Endothelial cell of umbilical vein (primary cell): Measurements from ENCODE around the gene NMT1. TPM values are rescaled to one million over a fixed set of nuclear protein-coding genes. Genes with fewer than 3 reads are reported as not detected.

ENCODE experiments used
- BruUV-seq: library from RNA; stranded (reverse); fragments of 400-500 nt; replicated peaks from 2 replicates; lab custom pipeline; 2021; lab: Mats Ljungman, UMichigan
- CTCF ChIA-PET: fragments of 300-600, 350-600 bp; sonication (Branson Sonifier 250); formaldehyde crosslinking; loops from one replicate; lab custom pipeline; 2021; ENCODE audit warnings: antibody characterized with exemption, inconsistent platforms; lab: Charles Lee
- POLR2A ChIA-PET: fragments of 300-600, 350-600 bp; sonication (Branson Sonifier 250); formaldehyde crosslinking; loops from one replicate; lab custom pipeline; 2021; ENCODE audit warnings: antibody characterized with exemption, inconsistent platforms; lab: Charles Lee
- DNase-seq: peaks from one replicate; pipeline ENCODE4 v3.0.0-alpha.2; 2011; ENCODE audit warnings: low read depth, low spot score
- FAIRE-seq: peaks from 2 replicates; lab custom pipeline; 2011; peaks lifted over from hg19 to GRCh38; lab: Jason Lieb, UNC
- H2AFZ ChIP-seq: 2 replicates; pipeline ENCODE4 v1.6.0; 2012; ENCODE audit warnings: low read depth, low read length, control low read depth, inconsistent platforms
- H3K27ac ChIP-seq: 2 replicates; pipeline ENCODE4 v1.5.1; 2011; ENCODE audit warnings: low read depth, mild to moderate bottlenecking, control low read depth, low read length, moderate library complexity; ENCODE audit not compliant: insufficient read depth
- H3K27me3 ChIP-seq, 2 experiments: 2 replicates each; pipeline versions ENCODE4 v1.6.0 to v1.6.1; 2011; ENCODE audit warnings: low read length in 2 of 2, mixed read lengths in 1 of 2; ENCODE audit not compliant: control insufficient read depth in 2 of 2, insufficient read depth in 2 of 2
- H3K36me3 ChIP-seq, 2 experiments: 2 replicates in 1 of 2; 3 replicates in 1 of 2; pipeline ENCODE4 v1.5.1; 2011; ENCODE audit warnings: low read length in 2 of 2, mild to moderate bottlenecking in 1 of 2, moderate library complexity in 1 of 2; ENCODE audit not compliant: control insufficient read depth in 2 of 2, insufficient read depth in 2 of 2; ENCODE audit errors: extremely low read depth in 1 of 2
- H3K4me1 ChIP-seq: 3 replicates; pipeline ENCODE4 v1.5.1; 2011; ENCODE audit warnings: mild to moderate bottlenecking, low read length; ENCODE audit not compliant: control insufficient read depth, insufficient read depth; ENCODE audit errors: extremely low read depth
- H3K4me2 ChIP-seq: 2 replicates; pipeline ENCODE4 v1.6.1; 2011; ENCODE audit warnings: low read length, control low read depth, mixed read lengths; ENCODE audit not compliant: insufficient read depth
- H3K4me3 ChIP-seq, 3 experiments: fragments of 200-600 bp in 1 of 3; sonication (generic), shearing (Covaris generic) in 1 of 3; replicated peaks in 1 of 3; 2 replicates each; pipeline ENCODE4 v1.5.1; 2011 to 2016; ENCODE audit warnings: control low read depth in 3 of 3, low read length in 3 of 3, mild to moderate bottlenecking in 2 of 3, inconsistent platforms in 1 of 3, low read depth in 1 of 3, moderate library complexity in 1 of 3; ENCODE audit not compliant: insufficient read depth in 1 of 3
- H3K79me2 ChIP-seq: 2 replicates; pipeline ENCODE4 v1.6.0; 2012; ENCODE audit warnings: low read length, inconsistent platforms; ENCODE audit not compliant: control insufficient read depth, insufficient read depth
- H3K9ac ChIP-seq: replicated peaks from 2 replicates; pipeline ENCODE3; 2011; ENCODE audit warnings: low read length, control low read depth; ENCODE audit not compliant: insufficient read depth; ENCODE audit errors: extremely low read depth
- H3K9me1 ChIP-seq: replicated peaks from 3 replicates; pipeline ENCODE4 v1.6.0; 2011; ENCODE audit warnings: mild to moderate bottlenecking, low read length; ENCODE audit not compliant: control insufficient read depth, insufficient read depth; ENCODE audit errors: extremely low read depth
- H3K9me3 ChIP-seq: replicated peaks from 2 replicates; pipeline ENCODE4 v1.5.1; 2012; ENCODE audit warnings: low read length, inconsistent platforms; ENCODE audit not compliant: control insufficient read depth, insufficient read depth
- H4K20me1 ChIP-seq: replicated peaks from 2 replicates; pipeline ENCODE3; 2011; ENCODE audit warnings: mild to moderate bottlenecking, low read length; ENCODE audit not compliant: control insufficient read depth, insufficient read depth; ENCODE audit errors: extremely low read depth
- CTCF ChIP-seq, 2 donors: IDR thresholded peaks; 1 replicate in 1 of 2; 2 replicates in 1 of 2; pipeline ENCODE4 v1.5.1; 2011; ENCODE audit warnings: low read length in 2 of 2, mild to moderate bottlenecking in 2 of 2, moderate library complexity in 2 of 2, control low read depth in 1 of 2, inconsistent platforms in 1 of 2, low read depth in 1 of 2; ENCODE audit not compliant: insufficient read depth in 1 of 2; ENCODE audit errors: extremely low read depth in 1 of 2
- FOS ChIP-seq: IDR thresholded peaks from 2 replicates; pipeline ENCODE4 v1.6.1; 2011; ENCODE audit warnings: mild to moderate bottlenecking, low read length, moderate library complexity, borderline replicate concordance; ENCODE audit not compliant: insufficient read depth
- GATA2 ChIP-seq: IDR thresholded peaks from 2 replicates; pipeline ENCODE4 v1.7.0; 2011; ENCODE audit warnings: low read depth, mild to moderate bottlenecking, moderate library complexity, mixed read lengths, low read length; ENCODE audit not compliant: insufficient read length, insufficient read depth
- MAX ChIP-seq: IDR thresholded peaks from 2 replicates; pipeline ENCODE4 v1.6.1; 2011; ENCODE audit not compliant: insufficient read depth, insufficient read length
- MYC ChIP-seq: IDR thresholded peaks from one replicate; pipeline ENCODE4 v1.6.1; 2011; ENCODE audit warnings: mild to moderate bottlenecking, low read depth, low read length
- POLR2A ChIP-seq: IDR thresholded peaks from 2 replicates; pipeline ENCODE4 v1.6.1; 2012; ENCODE audit warnings: low read depth, mild to moderate bottlenecking, control low read depth, low read length
- dilution Hi-C: fragments of 300-500 bp; cut with MboI; formaldehyde crosslinking; loops from one replicate; pipeline ENCODE4 v1.15.0; 2019; ENCODE audit warnings: low sequenced_read_pairs; ENCODE audit not compliant: extremely low pct_ligation_motif_present
- intact Hi-C: fragments of 100-400 bp; cut with micrococcal nuclease; formaldehyde crosslinking; loops from one replicate; pipeline ENCODE4 v1.10.0; 2022
- polyA plus RNA-seq, 4 experiments: library from polyadenylated mRNA; depleted of rRNA in 3 of 4; stranded (reverse) in 3 of 4; unstranded in 1 of 4; fragments of >200 nt; gene quantifications; 2 replicates each; pipeline versions ENCODE4 v1.2.1 to v1.2.3, GENCODE V29; 2011 to 2012; ENCODE audit warnings: missing spikeins in 1 of 4
- total RNA-seq: library from RNA; stranded (reverse); gene quantifications from 2 replicates; pipeline ENCODE4 v1.2.3, GENCODE V29; 2021

NMT1 gene
- total and polyA plus RNA-seq, 2 donors (not counting 3 experiments of a cell fraction or from before 2014, with no cell fraction given): 37.6 to 135 TPM

GRCh38 chr17:45091778-45092425 lies 30.8 kb downstream of the NMT1 start:
- Histone ChIP-seq H3K4me3 (no peak overlapping the region), H2AFZ (no peak overlapping the region), H3K9me1 (no peaks in the 10 kb centered on the region), H3K4me2 (no peak overlapping the region), H3K79me2 (no peaks in the 10 kb centered on the region), H3K9me3 (no peaks in the 10 kb centered on the region), H3K27ac (peak overlapping the region; percentile 92), H4K20me1 (no peaks in the 10 kb centered on the region), H3K27me3 (no peaks in the 10 kb centered on the region), H3K9ac (no peak overlapping the region), H3K36me3 (peaks cover 21 to 29% of the 10 kb centered on the region in 2 experiments), H3K4me1 (peaks cover 23% of the 10 kb centered on the region)
- ChIA-PET POLR2A (no interaction called here), CTCF (interaction anchor here (2.5 kb wide), 1 partner anchor 172 kb away, joined by 8 read pairs; no protein-coding TSS in a partner anchor)
- BruUV-seq: no TSS peak
- DNase-seq: peak; percentile 11
- intact Hi-C loops (loop anchor here (5.0 kb wide), 1 partner anchor 40 kb away; the partner anchor contains the start of gene DCAKD), dilution Hi-C loops (no loop called here)
- TF ChIP-seq CTCF (IDR thresholded peaks at IDR 0.05; ENCODE audit: extremely low read depth in 1 of 2, insufficient read depth in 1 of 2, low read depth in 1 of 2, low read length in 2 of 2): no peak
- TF ChIP-seq FOS: peak; percentile 29
- no peak for TF ChIP-seq GATA2
- no peak for TF ChIP-seq MAX
- TF ChIP-seq POLR2A: no peak
- TF ChIP-seq MYC: no peak
- FAIRE-seq: peak; percentile 8
